GM23338 (cell line): Measurements from ENCODE around the gene ZNF831.

ENCODE experiments used
- CREB1 ChIP-seq: fragments of 250-450 bp; sonication (Bioruptor Pico); IDR thresholded peaks from 2 replicates; pipeline ENCODE4 v1.5.0; 2020; ENCODE audit warnings: low read depth, mild to moderate bottlenecking, moderate library complexity
- CTCF ChIP-seq, 2 experiments: fragments of 200-600 bp in 1 of 2; sonication (generic) in 1 of 2; conservative IDR thresholded peaks; 2 replicates each; pipeline versions ENCODE4 v1.5.1 to v1.6.1; 2016 to 2017; ENCODE audit warnings: antibody characterized with exemption in 2 of 2, low read depth in 2 of 2, mild to moderate bottlenecking in 2 of 2, moderate library complexity in 1 of 2
- ETS1 ChIP-seq: IDR thresholded peaks from 2 replicates; pipeline ENCODE4 v1.6.1; 2016; ENCODE audit warnings: antibody characterized with exemption
- EZH2 ChIP-seq: fragments of 200-600 bp; sonication (generic); IDR thresholded peaks from one replicate; pipeline ENCODE4 v1.8.0; 2017; ENCODE audit warnings: antibody characterized with exemption, mild to moderate bottlenecking, low read depth; ENCODE audit not compliant: unreplicated experiment
- EZH2phosphoT487 ChIP-seq: fragments of 200-600 bp; sonication (generic); IDR thresholded peaks from one replicate; pipeline ENCODE4 v1.8.1; 2018; ENCODE audit warnings: antibody characterized with exemption; ENCODE audit not compliant: unreplicated experiment
- JUNB ChIP-seq: IDR thresholded peaks from one replicate; pipeline ENCODE4 v1.6.1; 2016; ENCODE audit warnings: antibody characterized with exemption; ENCODE audit not compliant: unreplicated experiment
- NANOG ChIP-seq: IDR thresholded peaks from 2 replicates; pipeline ENCODE4 v1.6.1; 2016; ENCODE audit warnings: antibody characterized with exemption, borderline replicate concordance
- POLR2AphosphoS5 ChIP-seq: IDR thresholded peaks from 2 replicates; pipeline ENCODE4 v1.6.1; 2016; ENCODE audit warnings: antibody characterized with exemption, low read depth
- REST ChIP-seq: IDR thresholded peaks from one replicate; pipeline ENCODE4 v1.6.1; 2018; ENCODE audit warnings: antibody characterized with exemption; ENCODE audit not compliant: unreplicated experiment
- ZNF114 ChIP-seq: fragments of 250-450 bp; sonication (Bioruptor Pico); IDR thresholded peaks from 2 replicates; pipeline ENCODE4 v1.5.0; 2020; ENCODE audit warnings: mild to moderate bottlenecking, moderate library complexity
- ZNF331 ChIP-seq: fragments of 250-450 bp; sonication (Bioruptor Pico); IDR thresholded peaks from 2 replicates; pipeline ENCODE4 v1.5.0; 2020; ENCODE audit warnings: low read depth, mild to moderate bottlenecking, moderate library complexity
- ZNF462 ChIP-seq: fragments of 250-450 bp; sonication (Bioruptor Pico); IDR thresholded peaks from 2 replicates; pipeline ENCODE4 v1.5.0; 2020; ENCODE audit warnings: mild to moderate bottlenecking, moderate library complexity

GRCh38 chr20:59307270-59307669, 143.6 kb downstream of the ZNF831 start:
- TF ChIP-seq ZNF331 (no peak), CTCF (conservative IDR thresholded peaks at IDR 0.05; ENCODE audit: low read depth in 2 of 2) (no peak), POLR2AphosphoS5 (no peak), REST (no peak), EZH2 (no peak), CREB1 (CRISPR knock-in tag) (no peak), ZNF462 (CRISPR knock-in tag) (no peak), EZH2phosphoT487 (no peak), JUNB (no peak), ZNF114 (CRISPR knock-in tag) (no peak), NANOG (no peak), ETS1 (no peak)
